ENCODE results near the gene CALML5. TPM values are rescaled to one million over a fixed set of nuclear protein-coding genes. Genes with fewer than 3 reads are reported as not detected.

The CALML5 gene
- total RNA-seq, 2 donors from 2014 or later, result not detected

GRCh38 chr10:5466451-5467206 lies 32.7 kb downstream of the CALML5 start:
- H3K27me3 Mint-ChIP-seq, result peaks cover 4% of the 10 kb centered on the region
- H3K4me3 Mint-ChIP-seq, result no peak overlapping the region
- peaks cover 6% of the 10 kb centered on the region for H3K4me1 Mint-ChIP-seq
- no peaks in the 10 kb centered on the region for H3K36me3 Mint-ChIP-seq (ENCODE audit: low read depth)
- H3K9me3 Mint-ChIP-seq, result no peaks in the 10 kb centered on the region
- ATAC-seq (replicated peaks), result no peak
- no peak overlapping the region for H3K27ac Mint-ChIP-seq

GRCh38 chr10:5465976-5466450 lies 33.4 kb downstream of the CALML5 start:
- Mint-ChIP-seq H3K9me3 (no peaks in the 10 kb centered on the region), H3K27ac (no peak overlapping the region), H3K27me3 (no peaks in the 10 kb centered on the region), H3K36me3 (ENCODE audit: low read depth) (no peaks in the 10 kb centered on the region), H3K4me3 (no peak overlapping the region), H3K4me1 (peaks cover 1% of the 10 kb centered on the region)
- ATAC-seq (replicated peaks), result no peak

GRCh38 chr10:5464546-5464945 lies 34.8 kb downstream of the CALML5 start:
- Mint-ChIP-seq H3K27me3 (no peaks in the 10 kb centered on the region), H3K27ac (no peak overlapping the region), H3K36me3 (ENCODE audit: low read depth) (no peaks in the 10 kb centered on the region), H3K9me3 (no peaks in the 10 kb centered on the region), H3K4me3 (no peak overlapping the region), H3K4me1 (no peaks in the 10 kb centered on the region)
- no peak for ATAC-seq (replicated peaks)

DNA sequence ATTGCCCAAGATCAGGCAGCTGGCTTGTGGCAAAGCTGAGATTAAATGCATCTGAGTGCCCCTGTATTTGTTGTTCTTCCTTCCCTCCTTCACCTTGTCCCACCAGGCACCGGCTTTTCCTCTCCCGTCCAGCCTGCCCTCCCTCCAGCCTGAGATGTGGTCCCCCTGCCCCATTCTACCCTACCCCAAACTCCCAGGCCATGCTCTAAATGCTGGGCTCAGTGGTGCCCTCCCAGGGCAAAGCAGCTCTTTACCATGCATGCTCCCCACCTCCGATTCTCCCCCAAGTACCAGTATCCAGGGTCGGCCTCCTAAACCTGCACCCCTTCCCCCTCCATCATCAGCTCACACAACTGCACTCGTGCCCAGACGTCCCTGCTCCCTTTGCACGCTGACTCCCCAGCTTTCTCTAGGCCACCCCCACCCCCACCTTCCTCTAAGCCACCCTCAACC lies 36.5 kb downstream of the CALML5 start:
- H3K9me3 Mint-ChIP-seq, result no peaks in the 10 kb centered on the region
- ATAC-seq (replicated peaks), result no peak
- peaks cover 6% of the 10 kb centered on the region for H3K36me3 Mint-ChIP-seq (ENCODE audit: low read depth)
- H3K27me3 Mint-ChIP-seq, result no peaks in the 10 kb centered on the region
- H3K27ac Mint-ChIP-seq, result no peak overlapping the region
- H3K4me3 Mint-ChIP-seq, result no peak overlapping the region
- H3K4me1 Mint-ChIP-seq, result no peaks in the 10 kb centered on the region

- Mint-ChIP-seq H3K4me3 (no peak overlapping the region), H3K27ac (no peak overlapping the region), H3K36me3 (ENCODE audit: low read depth) (peaks cover 10% of the 10 kb centered on the region), H3K9me3 (no peaks in the 10 kb centered on the region), H3K4me1 (no peaks in the 10 kb centered on the region), H3K27me3 (no peaks in the 10 kb centered on the region)
- ATAC-seq (replicated peaks), result no peak
These were observed 37.2 kb downstream of the CALML5 start for GRCh38 chr10:5461914-5462840.

DNA sequence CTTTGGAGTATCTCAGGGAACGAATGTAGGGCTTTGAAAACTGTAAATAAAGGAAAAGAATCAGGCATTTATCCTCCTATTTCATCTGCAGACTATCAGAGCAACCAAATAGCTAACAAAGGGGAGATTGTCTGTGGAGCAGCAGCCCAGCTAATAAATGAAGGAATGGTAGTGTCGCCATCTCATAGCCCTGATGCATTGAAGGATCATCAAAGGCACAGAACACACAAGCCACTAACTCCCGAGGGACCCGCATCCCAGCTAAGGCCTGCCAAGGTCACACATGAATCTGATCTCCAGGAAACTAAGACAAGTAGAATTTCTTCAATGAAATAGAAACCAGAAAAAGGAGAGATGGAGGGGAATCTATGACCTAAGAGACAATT lies 38.2 kb downstream of the CALML5 start:
- no peaks in the 10 kb centered on the region for H3K9me3 Mint-ChIP-seq
- no peak overlapping the region for H3K4me3 Mint-ChIP-seq
- H3K4me1 Mint-ChIP-seq, result no peaks in the 10 kb centered on the region
- no peak overlapping the region for H3K27ac Mint-ChIP-seq
- H3K27me3 Mint-ChIP-seq, result no peaks in the 10 kb centered on the region
- ATAC-seq (replicated peaks), result no peak
- peaks cover 19% of the 10 kb centered on the region for H3K36me3 Mint-ChIP-seq (ENCODE audit: low read depth)

DNA sequence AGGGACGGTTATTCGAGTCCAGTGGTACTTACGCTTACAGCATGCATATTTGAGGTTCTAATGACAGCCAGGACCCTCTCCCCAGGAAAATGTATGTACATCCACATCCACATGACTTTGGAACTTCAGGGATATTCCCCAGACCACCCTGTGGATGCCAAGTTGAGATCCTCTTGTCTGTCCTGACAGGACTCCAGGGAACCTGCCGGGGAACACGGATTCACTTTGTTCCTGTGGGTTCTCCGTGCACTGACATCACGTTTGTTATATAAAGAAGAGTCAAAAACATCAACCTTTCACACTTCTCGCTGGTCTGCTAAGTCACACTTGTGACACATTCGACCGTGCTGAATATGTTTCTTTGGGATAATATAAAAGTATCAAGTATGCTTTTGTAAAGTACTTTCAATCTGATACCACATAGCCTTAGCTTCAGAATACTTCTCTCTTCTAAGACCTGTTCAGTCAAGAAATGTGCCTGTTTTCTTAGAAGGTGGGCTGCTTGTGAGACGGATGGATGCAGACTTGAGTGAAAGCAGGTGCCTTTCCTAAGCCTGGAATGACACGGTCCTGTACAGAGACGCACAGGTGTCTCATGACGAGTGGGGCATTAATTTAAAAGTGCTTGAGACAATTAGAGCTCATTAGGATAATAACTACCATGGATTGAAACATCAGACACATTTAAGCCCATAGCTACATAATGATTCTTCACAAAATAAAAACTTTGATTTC lies 38.7 kb downstream of the CALML5 start:
- peaks cover 25% of the 10 kb centered on the region for H3K36me3 Mint-ChIP-seq (ENCODE audit: low read depth)
- ATAC-seq (replicated peaks), result no peak
- no peaks in the 10 kb centered on the region for H3K27me3 Mint-ChIP-seq
- no peaks in the 10 kb centered on the region for H3K9me3 Mint-ChIP-seq
- no peak overlapping the region for H3K4me3 Mint-ChIP-seq
- no peak overlapping the region for H3K27ac Mint-ChIP-seq
- no peaks in the 10 kb centered on the region for H3K4me1 Mint-ChIP-seq

- Mint-ChIP-seq H3K36me3 (ENCODE audit: low read depth) (peaks cover 40% of the 10 kb centered on the region), H3K4me3 (no peak overlapping the region), H3K9me3 (no peaks in the 10 kb centered on the region), H3K4me1 (no peaks in the 10 kb centered on the region), H3K27ac (no peak overlapping the region), H3K27me3 (no peaks in the 10 kb centered on the region)
- ATAC-seq (replicated peaks), result no peak
These were observed 40.2 kb downstream of the CALML5 start for GRCh38 chr10:5458949-5459747.

DNA sequence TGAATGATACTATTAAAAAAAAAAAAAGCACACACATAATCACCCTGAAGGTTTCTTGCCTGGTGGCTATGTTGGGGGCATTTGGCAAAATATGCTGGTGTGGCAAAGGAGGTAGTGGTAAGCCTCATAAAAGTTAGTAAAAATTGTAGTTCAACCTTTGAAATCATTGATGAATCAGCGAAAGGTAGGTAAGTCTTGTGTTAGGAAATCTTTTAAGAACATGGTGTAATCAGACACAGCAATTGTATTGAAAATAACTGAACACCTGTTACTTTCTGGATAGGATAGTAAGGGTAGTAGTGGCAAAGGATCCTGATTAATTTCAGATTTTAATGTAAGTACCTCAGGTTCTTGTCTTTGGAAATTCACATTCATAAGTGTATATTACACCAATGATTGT lies 40.9 kb downstream of the CALML5 start:
- Mint-ChIP-seq H3K4me3 (no peak overlapping the region), H3K27ac (no peak overlapping the region), H3K4me1 (no peaks in the 10 kb centered on the region), H3K27me3 (no peaks in the 10 kb centered on the region), H3K36me3 (ENCODE audit: low read depth) (peaks cover 47% of the 10 kb centered on the region), H3K9me3 (no peaks in the 10 kb centered on the region)
- no peak for ATAC-seq (replicated peaks)

- ATAC-seq (replicated peaks), result no peak
- H3K36me3 Mint-ChIP-seq (ENCODE audit: low read depth), result peaks cover 54% of the 10 kb centered on the region
- no peak overlapping the region for H3K4me3 Mint-ChIP-seq
- no peaks in the 10 kb centered on the region for H3K27me3 Mint-ChIP-seq
- no peaks in the 10 kb centered on the region for H3K4me1 Mint-ChIP-seq
- H3K9me3 Mint-ChIP-seq, result no peaks in the 10 kb centered on the region
- H3K27ac Mint-ChIP-seq, result no peak overlapping the region
These were observed 41.6 kb downstream of the CALML5 start for GRCh38 chr10:5457741-5458140.

- H3K27me3 Mint-ChIP-seq, result no peaks in the 10 kb centered on the region
- H3K9me3 Mint-ChIP-seq, result no peaks in the 10 kb centered on the region
- no peaks in the 10 kb centered on the region for H3K4me1 Mint-ChIP-seq
- no peak for ATAC-seq (replicated peaks)
- H3K4me3 Mint-ChIP-seq, result no peak overlapping the region
- no peak overlapping the region for H3K27ac Mint-ChIP-seq
- peaks cover 65% of the 10 kb centered on the region for H3K36me3 Mint-ChIP-seq (ENCODE audit: low read depth)
These were observed 42.8 kb downstream of the CALML5 start for GRCh38 chr10:5456563-5456962.

GRCh38 chr10:5453749-5454489 lies 45.5 kb downstream of the CALML5 start:
- no peak overlapping the region for H3K4me3 Mint-ChIP-seq
- no peak overlapping the region for H3K27ac Mint-ChIP-seq

DNA sequence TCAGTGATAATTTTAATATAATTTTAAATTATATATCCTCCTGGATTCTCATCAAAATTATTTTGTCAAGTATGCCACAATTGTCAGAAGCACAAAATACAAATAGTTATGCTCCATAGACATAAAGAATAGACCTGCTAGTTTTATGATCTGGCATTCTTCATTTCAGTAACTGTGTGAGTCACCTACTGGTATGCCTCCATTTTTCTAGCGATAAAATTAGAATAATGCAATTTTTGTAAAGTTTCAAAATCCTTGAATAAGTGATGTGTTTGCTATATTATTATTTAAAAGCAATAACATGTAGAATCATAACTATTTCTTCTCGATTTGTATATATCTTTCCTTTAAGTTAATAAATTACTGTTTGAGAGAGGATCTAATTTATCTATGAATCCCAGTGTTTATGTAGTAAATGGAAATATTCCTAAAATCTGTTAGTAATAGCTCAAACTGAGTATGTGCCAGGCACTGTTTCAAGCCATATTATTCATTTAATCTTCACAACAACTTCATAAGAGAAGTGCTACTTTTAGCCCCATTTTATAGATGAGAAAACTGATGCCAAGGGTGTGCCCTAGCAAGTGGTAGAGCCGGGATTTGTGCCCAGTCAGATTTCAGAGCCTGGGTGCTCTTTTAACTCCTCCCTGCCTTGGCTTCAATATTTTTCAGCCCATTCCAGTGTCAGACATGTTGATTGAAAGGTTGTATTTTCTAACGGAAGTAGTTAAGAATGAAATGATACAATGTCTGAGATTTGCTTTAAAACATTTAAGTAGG lies 48.6 kb downstream of the CALML5 start:
- no peak overlapping the region for H3K4me3 Mint-ChIP-seq

More at GRCh38 chr10:5453749-5454489, 45.5 kb downstream of the CALML5 start:
- H3K36me3 Mint-ChIP-seq (ENCODE audit: low read depth), result peaks cover 65% of the 10 kb centered on the region
- no peaks in the 10 kb centered on the region for H3K4me1 Mint-ChIP-seq
- ATAC-seq (replicated peaks), result no peak
- H3K9me3 Mint-ChIP-seq, result no peaks in the 10 kb centered on the region
- H3K27me3 Mint-ChIP-seq, result no peaks in the 10 kb centered on the region

More for the DNA sequence above, 48.6 kb downstream of the CALML5 start:
- Mint-ChIP-seq H3K27ac (no peak overlapping the region), H3K27me3 (no peaks in the 10 kb centered on the region), H3K4me1 (peaks cover 9% of the 10 kb centered on the region), H3K36me3 (ENCODE audit: low read depth) (peaks cover 41% of the 10 kb centered on the region), H3K9me3 (no peaks in the 10 kb centered on the region)
- ATAC-seq (replicated peaks), result no peak

All from activated T-helper 17 cell treated with anti-CD3 and anti-CD28 coated beads, Interleukin-2, amount 50 U/mL, for 72 hours (primary cell).